Tibial nerve (tissue), 4 donors: ENCODE measurements around the gene STIM1.

ENCODE experiments used
- EP300 ChIP-seq, 2 donors: sonication (generic); formaldehyde crosslinking; IDR thresholded peaks; one replicate each; pipeline ENCODE4 v1.6.1; 2017; ENCODE audit warnings: antibody characterized with exemption in 2 of 2, mild to moderate bottlenecking in 1 of 2
- POLR2A ChIP-seq, 2 donors: fragments of 450-650 bp; IDR thresholded peaks; one replicate each; pipeline ENCODE4 v1.6.1; 2017; ENCODE audit warnings: antibody characterized with exemption in 2 of 2, mild to moderate bottlenecking in 2 of 2, moderate library complexity in 2 of 2
- TF ChIP-seq, protein P1 (sequence below), 5 experiments: fragments of 200-600 bp in 3 of 5; fragments of 450-650 bp in 2 of 5; sonication (generic) in 3 of 5; IDR thresholded peaks; one replicate each; pipeline ENCODE4 v1.5.1; 2016 to 2019; ENCODE audit warnings: antibody characterized with exemption in 5 of 5, mild to moderate bottlenecking in 3 of 5, moderate library complexity in 2 of 5

DNA sequence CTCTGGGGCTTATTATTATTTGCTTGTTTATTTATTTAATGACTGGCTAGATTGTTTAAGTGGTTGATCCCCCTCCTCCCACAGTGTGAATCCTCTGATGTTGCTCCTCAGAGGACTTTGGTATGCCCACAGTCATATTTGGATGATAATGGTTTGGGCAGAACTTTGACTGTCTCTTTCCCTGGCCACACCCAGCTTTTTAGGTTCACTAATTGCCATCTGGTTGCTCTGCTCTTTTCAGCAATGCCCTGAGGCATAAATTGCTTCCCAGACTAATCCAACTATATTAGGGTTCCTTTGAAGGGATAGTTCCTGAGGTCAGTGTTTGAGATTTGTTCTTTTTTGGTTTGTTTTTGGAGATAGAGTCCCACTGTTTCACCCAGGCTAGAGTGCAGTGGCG, 139.8 kb downstream of the STIM1 start:
- TF ChIP-seq EP300 (IDR thresholded peaks at IDR 0.05) (no peak), POLR2A (IDR thresholded peaks at IDR 0.05) (no peak)
- TF ChIP-seq, protein P1, sequence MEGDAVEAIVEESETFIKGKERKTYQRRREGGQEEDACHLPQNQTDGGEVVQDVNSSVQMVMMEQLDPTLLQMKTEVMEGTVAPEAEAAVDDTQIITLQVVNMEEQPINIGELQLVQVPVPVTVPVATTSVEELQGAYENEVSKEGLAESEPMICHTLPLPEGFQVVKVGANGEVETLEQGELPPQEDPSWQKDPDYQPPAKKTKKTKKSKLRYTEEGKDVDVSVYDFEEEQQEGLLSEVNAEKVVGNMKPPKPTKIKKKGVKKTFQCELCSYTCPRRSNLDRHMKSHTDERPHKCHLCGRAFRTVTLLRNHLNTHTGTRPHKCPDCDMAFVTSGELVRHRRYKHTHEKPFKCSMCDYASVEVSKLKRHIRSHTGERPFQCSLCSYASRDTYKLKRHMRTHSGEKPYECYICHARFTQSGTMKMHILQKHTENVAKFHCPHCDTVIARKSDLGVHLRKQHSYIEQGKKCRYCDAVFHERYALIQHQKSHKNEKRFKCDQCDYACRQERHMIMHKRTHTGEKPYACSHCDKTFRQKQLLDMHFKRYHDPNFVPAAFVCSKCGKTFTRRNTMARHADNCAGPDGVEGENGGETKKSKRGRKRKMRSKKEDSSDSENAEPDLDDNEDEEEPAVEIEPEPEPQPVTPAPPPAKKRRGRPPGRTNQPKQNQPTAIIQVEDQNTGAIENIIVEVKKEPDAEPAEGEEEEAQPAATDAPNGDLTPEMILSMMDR (IDR thresholded peaks at IDR 0.05) = no peak
